Measurements from ENCODE around the gene FANCD2OS.
A peak's percentile ranks its signal among the peaks of the same experiment; 100 is the strongest.
"Not testable (repeated sequence)": the region's sequence is repeated elsewhere in the genome, so short reads cannot be mapped to it uniquely, and the experiment has no call there.

The FANCD2OS gene, protein sequence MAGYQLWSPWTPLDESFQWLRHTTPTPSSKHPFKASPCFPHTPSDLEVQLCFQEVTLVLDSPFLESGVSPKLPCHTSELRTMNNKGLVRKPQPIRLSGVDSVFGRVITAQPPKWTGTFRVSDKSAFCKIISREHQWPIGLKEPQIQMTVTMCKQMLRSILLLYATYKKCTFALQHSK

DNA sequence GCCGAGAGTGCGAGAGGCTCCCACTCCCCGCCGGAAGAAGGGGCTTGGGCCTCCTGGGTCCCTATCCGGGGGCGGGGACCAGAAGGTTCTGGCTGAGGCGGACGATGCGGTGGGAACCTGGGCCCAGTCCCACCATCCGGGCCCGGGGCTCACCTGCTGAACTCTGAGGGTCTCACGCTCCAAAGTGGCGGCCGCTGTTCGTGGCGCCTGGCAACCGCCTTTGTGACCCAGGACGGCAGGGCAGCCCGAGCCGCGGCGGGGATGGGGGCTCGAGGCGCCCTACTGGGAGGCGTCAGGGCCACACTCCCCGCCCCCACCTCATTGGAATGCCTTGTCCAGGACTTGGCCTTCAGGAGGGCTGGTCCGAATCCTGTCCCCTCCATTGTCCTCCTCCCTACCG, at the start of gene FANCD2OS:
FANCD2OS (minus strand) TSS at position 165 of the 400 bp plus-strand sequence. CDS start 3,481 bp downstream, outside the sequence.
- DNase-seq = no peak

GRCh38 chr3:10157031-10157430, 49.0 kb upstream of the FANCD2OS start:
- DNase-seq = no peak

- no peak for DNase-seq
These were observed 47.6 kb upstream of the FANCD2OS start for GRCh38 chr3:10155658-10156057.

- no peak for DNase-seq
These were observed 47.0 kb upstream of the FANCD2OS start for GRCh38 chr3:10155123-10155472.

DNA sequence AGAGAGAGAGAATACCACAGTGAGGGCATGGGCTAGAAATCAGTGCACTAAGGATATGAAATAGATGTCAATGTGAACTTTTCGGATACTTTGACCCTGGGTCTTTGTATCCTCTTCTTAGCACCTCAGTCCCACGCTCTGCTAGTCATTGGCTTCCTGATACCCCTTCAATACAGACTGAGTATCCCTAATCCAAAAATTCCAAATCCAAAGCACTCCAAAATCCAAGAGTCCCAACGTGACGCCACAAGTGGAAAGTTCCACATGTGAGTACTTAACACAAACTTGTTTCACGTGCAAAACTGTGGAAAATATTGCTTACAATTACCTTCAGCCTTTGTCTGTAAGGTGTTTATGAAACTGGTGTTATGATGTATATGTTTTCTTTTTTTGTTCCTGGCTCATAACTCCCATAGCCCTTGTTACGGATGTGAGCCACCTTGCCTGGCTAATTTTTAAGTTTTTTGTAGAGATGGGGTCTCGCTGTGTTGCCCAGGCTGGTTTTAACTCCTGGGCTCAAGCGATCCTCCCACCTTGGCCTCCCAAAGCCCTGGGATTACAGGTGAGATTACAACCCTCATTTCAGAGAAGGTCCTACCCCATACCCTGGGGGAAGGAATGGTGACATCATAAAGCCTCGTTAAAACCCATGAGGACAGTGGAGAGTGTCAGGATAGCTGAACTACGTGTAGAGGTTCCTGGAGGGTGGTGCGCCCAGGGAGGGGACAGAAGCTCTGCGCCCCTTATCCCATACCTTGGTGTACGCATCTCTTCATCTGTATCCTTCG, 46.5 kb upstream of the FANCD2OS start:
- no peak for DNase-seq

GRCh38 chr3:10150987-10151386, 42.9 kb upstream of the FANCD2OS start:
- no peak for DNase-seq

DNA sequence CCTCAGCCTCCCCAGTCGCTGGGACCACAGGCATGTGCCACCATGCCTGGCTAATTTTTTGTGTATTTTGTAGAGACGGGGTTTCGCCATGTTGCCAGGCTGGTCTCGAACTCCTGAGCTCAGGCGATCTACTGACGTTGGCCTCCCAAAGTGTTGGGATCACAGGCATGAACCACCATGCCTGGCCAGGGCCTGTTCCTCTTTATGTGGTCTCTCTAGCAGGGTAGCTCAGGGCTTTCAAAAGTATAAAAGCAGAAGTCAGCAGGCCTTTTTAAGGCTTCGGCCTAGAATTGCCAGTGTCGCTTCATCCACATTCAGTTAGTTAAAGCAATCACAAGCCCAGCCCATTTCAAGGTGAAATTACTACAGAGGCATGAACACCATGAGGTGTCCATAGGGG, 41.2 kb upstream of the FANCD2OS start:
- DNase-seq = no peak

GRCh38 chr3:10145685-10146084, 37.6 kb upstream of the FANCD2OS start:
- no peak for DNase-seq

DNA sequence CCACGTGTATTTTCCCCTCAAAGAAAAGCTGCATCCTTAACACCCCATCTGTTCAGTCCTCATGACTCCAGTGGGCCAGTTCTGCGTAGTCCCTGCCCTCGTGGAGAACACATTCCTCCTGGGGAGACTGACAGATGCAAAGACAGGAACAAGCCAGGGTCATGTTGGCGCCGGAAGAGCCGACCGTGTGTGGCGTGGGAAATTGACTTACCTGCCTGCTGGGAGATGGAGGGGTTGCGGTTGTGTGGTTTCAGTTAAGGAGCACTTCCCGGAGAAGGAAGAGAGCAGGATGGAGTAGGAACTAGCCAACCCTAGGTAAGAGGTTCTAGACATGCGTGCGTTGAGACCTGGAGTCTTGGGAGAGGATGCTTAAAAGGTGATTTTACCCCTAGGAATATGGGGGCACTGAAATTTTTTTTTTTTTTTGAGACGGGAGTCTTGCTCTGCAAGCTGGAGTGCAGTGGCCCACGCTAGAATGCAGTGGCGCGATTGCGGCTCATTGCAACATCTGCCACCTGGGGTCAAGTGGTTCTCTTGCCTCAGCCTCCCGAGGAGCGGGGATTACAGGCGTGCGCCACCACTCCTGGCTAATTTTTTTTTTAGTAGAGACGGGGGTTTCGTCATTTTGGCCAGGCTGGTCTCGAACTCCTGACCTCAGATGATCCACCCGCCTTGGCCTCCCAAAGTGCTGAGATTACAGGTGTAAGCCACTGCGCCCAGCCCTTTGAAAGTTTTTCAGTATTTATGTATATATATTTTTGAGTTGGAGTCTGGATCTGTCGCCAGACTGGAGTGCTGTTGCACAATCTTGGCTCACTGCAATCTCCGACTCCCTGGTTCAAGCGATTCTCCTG, 34.9 kb upstream of the FANCD2OS start:
- no peak for DNase-seq

GRCh38 chr3:10140996-10141546, 33.0 kb upstream of the FANCD2OS start:
- no peak for DNase-seq

DNA sequence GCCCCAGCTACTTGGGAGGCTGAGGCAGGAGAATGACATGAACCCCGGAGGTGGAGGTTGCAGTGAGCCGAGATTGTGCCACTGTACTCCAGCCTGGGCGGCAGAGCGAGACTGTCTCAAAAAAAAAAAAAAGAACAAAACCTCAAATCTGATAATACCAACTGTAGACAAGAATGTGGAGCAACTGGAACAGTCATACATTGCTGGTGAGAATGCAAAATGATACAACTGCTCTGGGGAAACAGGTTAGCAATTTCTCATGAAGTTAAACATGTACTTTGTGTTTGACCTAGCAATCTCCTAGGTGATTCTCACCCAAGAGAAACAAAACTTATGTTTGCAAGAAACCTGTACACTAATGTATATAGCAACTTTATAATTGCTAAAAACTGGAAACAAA, 29.1 kb upstream of the FANCD2OS start:
- DNase-seq = no peak

DNA sequence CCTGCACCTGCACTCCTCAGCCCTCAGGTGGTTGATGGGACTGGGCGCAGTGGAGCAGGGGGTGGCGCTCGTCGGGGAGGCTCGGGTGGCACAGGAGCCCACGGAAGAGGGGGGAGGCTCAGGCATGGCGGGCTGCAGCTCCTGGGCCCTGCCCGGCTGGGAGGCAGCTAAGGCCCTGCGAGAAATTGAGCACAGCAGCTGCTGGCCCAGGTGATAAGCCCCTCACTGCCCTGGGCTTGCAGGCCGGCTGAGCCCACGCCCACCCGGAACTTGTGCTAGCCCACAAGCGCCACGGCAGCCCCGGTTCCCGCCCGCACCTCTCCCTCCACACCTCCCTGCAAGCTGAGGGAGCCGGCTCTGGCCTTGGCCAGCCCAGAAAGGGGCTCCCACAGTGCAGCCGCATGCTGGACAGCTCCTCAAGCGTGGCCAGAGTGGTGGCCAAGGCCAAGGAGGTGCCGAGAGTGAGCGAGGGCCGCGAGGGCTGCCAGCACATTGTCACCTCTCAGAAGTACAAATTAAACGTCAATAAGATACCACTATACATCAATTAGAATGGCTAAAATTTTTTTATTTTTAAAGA, 28.5 kb upstream of the FANCD2OS start:
- DNase-seq = no peak

- not testable (repeated sequence) for DNase-seq
These were observed 27.8 kb upstream of the FANCD2OS start for GRCh38 chr3:10135872-10136271.

GRCh38 chr3:10122724-10123123, 14.7 kb upstream of the FANCD2OS start:
- DNase-seq = no peak

- no peak for DNase-seq
These were observed 13.0 kb upstream of the FANCD2OS start for GRCh38 chr3:10121064-10121463.

DNA sequence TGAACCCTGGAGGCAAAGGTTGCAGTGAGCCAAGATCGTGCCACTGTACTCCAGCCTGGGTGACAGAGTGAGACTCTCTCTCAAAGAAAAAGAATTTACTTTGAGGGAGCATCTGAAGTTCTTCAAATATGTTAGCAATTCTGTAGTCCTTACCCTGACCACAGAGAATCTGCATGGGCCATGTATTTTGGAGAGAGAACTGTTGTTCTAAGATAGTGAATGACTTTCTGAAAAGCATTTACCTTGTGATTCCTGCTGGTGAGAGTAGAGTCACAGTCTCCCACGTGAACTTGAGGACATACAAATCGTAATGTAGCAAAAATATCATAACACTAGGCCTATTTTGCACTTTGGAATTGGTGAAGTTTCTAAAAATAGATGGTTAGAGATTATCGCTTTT, 11.3 kb upstream of the FANCD2OS start:
- DNase-seq = no peak

DNA sequence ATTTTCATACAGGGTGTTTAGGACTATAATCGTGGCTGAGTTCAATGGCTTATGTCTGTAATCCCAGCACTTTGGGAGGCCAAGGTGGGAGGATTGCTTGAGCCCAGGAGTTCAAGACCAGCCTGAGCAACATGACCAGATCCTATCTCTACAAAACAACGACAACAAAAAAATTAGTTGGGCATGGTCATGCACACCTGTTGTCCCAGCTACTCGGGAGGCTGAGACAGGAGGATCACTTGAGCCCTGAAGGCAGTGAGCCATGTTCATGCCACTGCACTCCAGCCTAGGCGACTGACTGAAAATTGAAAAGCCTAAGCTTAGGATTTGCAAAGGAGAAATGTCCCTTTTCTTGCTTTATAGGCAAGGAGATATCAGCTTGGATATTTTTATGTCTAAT, 8.9 kb upstream of the FANCD2OS start:
- DNase-seq = no peak

- no peak for DNase-seq
These were observed 8.0 kb upstream of the FANCD2OS start for GRCh38 chr3:10116138-10116460.

GRCh38 chr3:10115326-10116137, 7.5 kb upstream of the FANCD2OS start, which contains the start of gene BRK1:
TSS of gene BRK1 (plus strand) at chr3:10115675. CDS start at chr3:10115702, 27 bp downstream.
- DNase-seq = peak; percentile 66

- DNase-seq = no peak
These were observed 1.1 kb downstream of the FANCD2OS start for GRCh38 chr3:10106919-10107318.

DNA sequence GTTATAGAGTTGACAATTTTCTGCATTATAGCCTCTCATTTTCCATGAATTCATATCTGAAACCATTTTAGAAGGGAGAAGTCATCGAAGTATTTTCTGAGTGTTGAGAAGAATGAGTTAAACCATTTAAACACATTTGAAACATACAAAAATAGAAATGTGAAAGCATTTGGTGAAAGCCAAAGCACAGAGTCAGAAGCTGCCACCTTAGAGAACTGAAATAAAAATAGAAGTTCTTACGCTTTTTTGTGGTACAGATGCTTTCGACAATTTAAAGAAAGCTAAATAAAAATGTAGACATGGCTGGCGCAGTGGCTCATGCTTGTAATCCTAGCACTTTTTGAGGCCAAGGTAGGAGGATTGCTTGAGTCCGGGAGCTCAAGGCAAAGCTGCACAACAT, 9.0 kb downstream of the FANCD2OS start:
- no peak for DNase-seq

DNA sequence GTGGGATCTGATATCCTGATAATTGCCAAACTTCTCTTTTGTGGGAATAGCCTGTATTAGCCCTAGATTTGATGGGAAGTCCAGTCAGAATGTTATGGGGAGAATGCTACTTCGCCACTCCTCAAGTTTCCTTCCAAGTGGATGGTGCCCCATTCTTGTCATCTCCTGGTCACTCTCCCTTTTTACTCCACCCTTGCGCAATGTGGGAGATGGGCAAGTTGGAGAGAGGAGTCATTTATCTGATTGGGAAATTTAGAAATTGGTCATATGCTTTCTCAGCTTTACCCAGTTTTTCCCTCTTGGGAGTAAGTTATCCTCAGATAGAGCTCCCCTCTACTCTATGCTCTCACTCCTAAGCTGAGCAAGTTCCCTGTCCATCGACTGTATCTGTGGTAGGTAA, 14.4 kb downstream of the FANCD2OS start:
- DNase-seq = no peak
